H1 (cell line): ENCODE results near the gene PLCL2. TPM values are rescaled to one million over a fixed set of nuclear protein-coding genes. Genes with fewer than 3 reads are reported as not detected.

ENCODE experiments used
- BACH1 ChIP-seq: IDR thresholded peaks from 2 replicates; pipeline ENCODE4 v1.6.1; 2012; ENCODE audit warnings: low read length, improper control_type of control experiment
- SAP30 ChIP-seq: fragments of 300-600 bp; sonication (generic); IDR thresholded peaks from 2 replicates; pipeline ENCODE4 v1.7.1; 2012; ENCODE audit warnings: low read length, moderate library complexity, mild to moderate bottlenecking, inconsistent platforms; ENCODE audit not compliant: insufficient read depth, insufficient replicate concordance
- TEAD4 ChIP-seq: IDR thresholded peaks from 2 replicates; pipeline ENCODE4 v1.6.1; 2012; ENCODE audit warnings: low read depth, low read length, inconsistent platforms, mixed read lengths
- polyA plus RNA-seq, 7 experiments: library from polyadenylated mRNA; depleted of rRNA in 3 of 7; stranded (reverse) in 5 of 7; unstranded in 2 of 7; fragments of >200 nt in 5 of 7; fragments of 200-250 nt in 2 of 7; gene quantifications; 1 replicate in 5 of 7; 2 replicates in 1 of 7; 4 replicates in 1 of 7; pipeline versions ENCODE4 v1.2.1 to v1.2.3, GENCODE V29; 2011 to 2013; ENCODE audit warnings: missing spikeins in 2 of 7, mixed read lengths in 2 of 7
- total RNA-seq: library from RNA; stranded (reverse); fragmentation: NEBNext Ultra II Directional; extraction: Animal tissue kit (Norgen Biotek cat#: 25700); gene quantifications from 2 replicates; pipeline ENCODE4 v1.2.1, GENCODE V29; 2021

The PLCL2 gene
- total and polyA plus RNA-seq, 2 of the 8 experiments (the other 6 are each of a cell fraction or from before 2014, with no cell fraction given): 3.5 to 6.8 TPM

- no peak for TF ChIP-seq SAP30
- 0 out of 2 replicates have a peak, but pooled peaks have one; percentile 32 for TF ChIP-seq TEAD4
- no peak for TF ChIP-seq BACH1
- TF ChIP-seq, all 59 proteins: peak for 3
Observed at GRCh38 chr3:17047162-17047561, 162.4 kb downstream of the PLCL2 start (continued).
